B cell (primary cell): ENCODE data around the gene NMB.

Source experiments
- EZH2 ChIP-seq: IDR thresholded peaks from 2 replicates; pipeline ENCODE4 v1.6.1; 2012; ENCODE audit warnings: borderline replicate concordance, low read depth, mild to moderate bottlenecking, moderate library complexity, low read length; ENCODE audit not compliant: insufficient read depth, poor library complexity, severe bottlenecking
- TF ChIP-seq, protein P1 (sequence below): fragments of 200-600 bp; IDR thresholded peaks from one replicate; pipeline ENCODE4 v1.8.0; 2022; ENCODE audit warnings: antibody characterized with exemption, mild to moderate bottlenecking

DNA sequence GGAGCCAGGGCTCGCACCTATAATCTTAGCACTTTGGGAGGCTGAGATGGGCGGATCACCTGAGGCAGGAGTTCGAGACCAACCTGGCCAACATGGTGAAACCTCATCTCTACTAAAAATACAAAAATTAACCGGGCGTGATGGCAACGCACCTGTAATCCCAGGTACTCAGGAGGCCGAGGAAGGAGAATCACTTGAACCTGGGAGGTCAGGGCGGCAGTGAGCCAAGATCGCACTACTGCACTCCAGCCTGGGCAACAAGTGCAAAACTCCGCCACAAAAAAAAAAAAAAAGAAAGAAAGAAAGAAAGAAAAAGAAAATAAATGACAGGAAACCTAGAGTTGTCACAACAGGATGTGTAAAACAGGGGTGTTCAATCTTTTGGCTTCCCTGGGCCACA is 3.0 kb upstream of the NMB start:
- TF ChIP-seq, protein P1, sequence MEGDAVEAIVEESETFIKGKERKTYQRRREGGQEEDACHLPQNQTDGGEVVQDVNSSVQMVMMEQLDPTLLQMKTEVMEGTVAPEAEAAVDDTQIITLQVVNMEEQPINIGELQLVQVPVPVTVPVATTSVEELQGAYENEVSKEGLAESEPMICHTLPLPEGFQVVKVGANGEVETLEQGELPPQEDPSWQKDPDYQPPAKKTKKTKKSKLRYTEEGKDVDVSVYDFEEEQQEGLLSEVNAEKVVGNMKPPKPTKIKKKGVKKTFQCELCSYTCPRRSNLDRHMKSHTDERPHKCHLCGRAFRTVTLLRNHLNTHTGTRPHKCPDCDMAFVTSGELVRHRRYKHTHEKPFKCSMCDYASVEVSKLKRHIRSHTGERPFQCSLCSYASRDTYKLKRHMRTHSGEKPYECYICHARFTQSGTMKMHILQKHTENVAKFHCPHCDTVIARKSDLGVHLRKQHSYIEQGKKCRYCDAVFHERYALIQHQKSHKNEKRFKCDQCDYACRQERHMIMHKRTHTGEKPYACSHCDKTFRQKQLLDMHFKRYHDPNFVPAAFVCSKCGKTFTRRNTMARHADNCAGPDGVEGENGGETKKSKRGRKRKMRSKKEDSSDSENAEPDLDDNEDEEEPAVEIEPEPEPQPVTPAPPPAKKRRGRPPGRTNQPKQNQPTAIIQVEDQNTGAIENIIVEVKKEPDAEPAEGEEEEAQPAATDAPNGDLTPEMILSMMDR, result no peak
- no peak for TF ChIP-seq EZH2
